Stimulated activated CD8-positive, alpha-beta memory T cell treated with anti-CD3 and anti-CD28 coated beads, Interleukin-12 subunit alpha, Interleukin-12 subunit beta, amount 100 ng/mL, for 4 hours (primary cell): ENCODE results near the gene PFKM.

Experiments
- DNase-seq: peaks from one replicate; pipeline ENCODE4 v3.0.0-alpha.2; 2020; ENCODE audit warnings: low read depth

Gene PFKM

GRCh38 chr12:48187916-48188695 is 68.9 kb downstream of the PFKM start:
- no peak for DNase-seq

- peak; percentile 27 for DNase-seq
Observed at GRCh38 chr12:48189331-48190125, 70.4 kb downstream of the PFKM start.

- DNase-seq, result no peak
Observed at GRCh38 chr12:48191096-48191495, 71.9 kb downstream of the PFKM start.

GRCh38 chr12:48192861-48193260 is 73.7 kb downstream of the PFKM start:
- DNase-seq, result no peak

GRCh38 chr12:48193623-48194022 is 74.5 kb downstream of the PFKM start:
- DNase-seq, result no peak

GRCh38 chr12:48194799-48195201 is 75.6 kb downstream of the PFKM start:
- DNase-seq, result no peak
